GM12873 (cell line): ENCODE data around the gene EIF2A.

Source experiments
- TF ChIP-seq, protein P1 (sequence below): IDR thresholded peaks from 2 replicates; pipeline ENCODE4 v1.5.1; 2012; ENCODE audit warnings: low read depth, mild to moderate bottlenecking, moderate library complexity, low read length, control low read depth; ENCODE audit not compliant: insufficient read depth; ENCODE audit errors: missing control alignments

Gene EIF2A

DNA sequence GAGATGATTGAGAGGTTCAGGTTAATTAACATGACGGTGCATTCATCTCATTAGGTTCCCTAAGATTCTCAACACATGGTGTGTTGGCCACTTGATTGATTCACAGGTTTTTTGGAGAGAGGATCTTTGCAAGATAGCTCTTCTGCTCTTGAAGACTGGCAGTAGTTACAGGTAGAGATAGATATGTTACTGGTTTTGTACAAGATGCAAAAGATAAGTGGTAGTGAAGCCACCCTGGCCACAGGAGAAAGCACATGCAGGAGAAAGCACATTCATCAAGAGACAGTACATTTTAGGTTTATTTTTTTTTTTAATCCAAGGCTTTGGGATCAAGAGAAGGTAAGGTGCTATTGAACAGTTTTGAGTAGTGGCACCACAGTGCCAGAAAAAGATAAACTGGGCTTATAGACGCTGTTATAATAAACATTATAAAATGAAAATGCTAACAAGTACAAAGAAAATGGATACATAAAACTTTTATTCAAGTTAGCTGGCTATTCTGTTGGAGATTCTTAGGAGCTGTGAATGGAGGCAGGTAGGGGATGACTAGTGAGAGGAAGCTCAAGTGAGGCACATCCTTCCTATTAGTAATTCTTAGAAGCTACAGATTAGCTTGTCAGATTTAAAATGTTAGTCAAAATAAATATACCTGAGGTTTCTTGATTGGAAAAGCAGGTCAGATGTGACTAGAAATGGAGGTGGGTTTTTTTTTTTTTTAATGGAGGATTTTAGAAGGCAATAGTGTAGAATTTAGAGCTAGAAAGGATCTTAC, 67.3 kb downstream of the EIF2A start:
- TF ChIP-seq, protein P1, sequence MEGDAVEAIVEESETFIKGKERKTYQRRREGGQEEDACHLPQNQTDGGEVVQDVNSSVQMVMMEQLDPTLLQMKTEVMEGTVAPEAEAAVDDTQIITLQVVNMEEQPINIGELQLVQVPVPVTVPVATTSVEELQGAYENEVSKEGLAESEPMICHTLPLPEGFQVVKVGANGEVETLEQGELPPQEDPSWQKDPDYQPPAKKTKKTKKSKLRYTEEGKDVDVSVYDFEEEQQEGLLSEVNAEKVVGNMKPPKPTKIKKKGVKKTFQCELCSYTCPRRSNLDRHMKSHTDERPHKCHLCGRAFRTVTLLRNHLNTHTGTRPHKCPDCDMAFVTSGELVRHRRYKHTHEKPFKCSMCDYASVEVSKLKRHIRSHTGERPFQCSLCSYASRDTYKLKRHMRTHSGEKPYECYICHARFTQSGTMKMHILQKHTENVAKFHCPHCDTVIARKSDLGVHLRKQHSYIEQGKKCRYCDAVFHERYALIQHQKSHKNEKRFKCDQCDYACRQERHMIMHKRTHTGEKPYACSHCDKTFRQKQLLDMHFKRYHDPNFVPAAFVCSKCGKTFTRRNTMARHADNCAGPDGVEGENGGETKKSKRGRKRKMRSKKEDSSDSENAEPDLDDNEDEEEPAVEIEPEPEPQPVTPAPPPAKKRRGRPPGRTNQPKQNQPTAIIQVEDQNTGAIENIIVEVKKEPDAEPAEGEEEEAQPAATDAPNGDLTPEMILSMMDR = no peak

DNA sequence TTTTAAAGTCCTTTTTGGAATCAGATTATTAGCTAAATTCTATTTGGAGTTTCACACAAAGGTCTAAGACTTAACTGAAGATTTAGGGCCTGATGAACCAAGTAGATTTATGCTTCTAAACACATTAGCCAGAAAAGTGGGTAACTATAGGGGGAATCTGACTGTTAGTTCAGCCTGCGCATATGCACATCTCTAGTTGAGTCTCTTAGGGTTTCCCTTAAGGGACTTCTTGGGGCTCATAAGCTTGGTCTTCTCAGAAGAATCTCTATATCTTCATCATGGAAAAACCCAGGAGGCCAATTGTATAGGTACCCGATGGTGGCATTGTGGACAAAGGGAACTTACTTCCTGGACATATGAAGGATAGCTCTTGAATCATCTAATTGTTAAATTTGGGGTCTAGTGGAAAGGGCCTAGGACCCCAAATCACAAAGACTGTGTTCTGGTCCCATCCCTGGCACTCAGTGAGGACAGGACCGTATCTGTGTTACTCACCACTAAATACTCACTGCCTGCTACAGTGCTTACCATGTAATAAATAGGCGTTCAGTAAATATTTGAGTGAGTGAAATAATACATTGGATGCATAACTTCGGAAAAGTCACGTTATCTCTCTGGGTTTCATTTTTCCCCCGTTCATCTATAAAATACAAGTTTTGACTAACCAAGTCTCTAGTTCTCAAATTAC, 73.6 kb downstream of the EIF2A start:
- TF ChIP-seq, protein P1 = no peak

DNA sequence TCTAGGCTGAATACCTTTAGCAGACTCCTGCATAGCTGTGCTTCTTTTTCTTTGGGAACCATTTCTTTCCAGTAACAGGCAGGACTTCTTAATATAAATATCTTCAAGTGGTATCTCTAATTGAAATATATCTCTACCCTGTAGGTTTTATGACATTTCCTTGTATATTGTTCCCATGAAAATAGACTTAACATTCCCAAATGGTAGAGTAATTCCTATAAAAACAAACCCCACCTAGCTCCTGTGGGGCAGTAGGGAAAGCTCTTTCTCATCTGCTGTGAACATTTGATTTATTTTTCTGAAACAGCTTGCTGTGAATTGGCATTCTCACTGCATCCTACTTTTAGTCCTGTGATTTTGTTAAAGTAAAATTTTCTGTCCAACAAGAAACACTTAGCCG, 77.4 kb downstream of the EIF2A start:
- TF ChIP-seq, protein P1 = no peak

DNA sequence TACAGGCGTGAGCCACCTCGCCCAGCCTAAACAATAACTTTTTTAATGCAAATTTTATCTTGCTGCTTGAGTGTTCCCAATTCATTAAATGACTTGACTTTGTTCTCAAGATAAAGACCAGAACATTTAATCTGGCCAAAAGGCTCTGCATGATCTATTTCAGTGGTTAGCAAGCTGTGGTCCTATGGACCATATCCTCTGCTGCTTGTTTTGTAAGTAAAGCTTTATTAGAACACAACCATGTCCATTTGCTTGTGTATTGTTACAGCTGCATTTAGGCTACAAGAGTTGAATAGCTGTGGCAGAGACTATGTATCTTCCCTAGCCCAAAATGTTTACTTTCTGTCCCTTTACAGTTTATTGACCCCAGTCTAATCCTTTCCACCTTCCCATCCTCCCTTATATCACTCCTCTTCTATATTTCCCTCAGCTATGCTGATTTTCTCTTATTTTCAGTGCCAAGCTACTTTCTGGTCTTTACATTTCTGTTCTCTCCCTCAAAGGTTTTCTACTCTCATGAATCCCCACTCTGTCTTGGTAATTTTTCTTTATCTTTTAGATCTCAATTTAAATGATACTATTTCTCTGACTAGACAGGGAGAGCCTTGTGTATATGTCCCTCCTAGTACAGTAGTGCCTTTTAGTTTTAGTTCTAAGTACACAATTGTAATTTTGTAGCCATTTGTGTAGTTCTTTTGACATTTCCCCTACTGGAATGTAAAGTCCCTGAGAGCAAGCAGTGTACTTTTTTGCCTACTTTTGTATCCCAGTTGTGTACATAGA, 79.8 kb downstream of the EIF2A start:
- TF ChIP-seq, protein P1 = no peak

DNA sequence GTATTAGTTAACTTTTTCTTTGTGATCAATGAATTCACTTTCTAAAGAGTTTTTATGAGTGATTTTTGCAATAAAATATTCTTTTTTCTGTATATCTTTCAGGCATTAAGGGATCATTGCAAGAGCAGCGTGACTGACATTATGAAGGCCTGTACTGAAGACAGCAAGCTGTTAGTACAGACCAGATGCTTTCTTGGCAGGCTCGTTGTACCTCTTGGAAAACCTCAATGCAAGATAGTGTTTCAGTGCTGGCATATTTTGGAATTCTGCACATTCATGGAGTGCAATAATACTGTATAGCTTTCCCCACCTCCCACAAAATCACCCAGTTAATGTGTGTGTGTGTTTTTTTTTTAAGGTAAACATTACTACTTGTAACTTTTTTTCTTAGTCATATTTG, 81.0 kb downstream of the EIF2A start:
- TF ChIP-seq, protein P1 = no peak

DNA sequence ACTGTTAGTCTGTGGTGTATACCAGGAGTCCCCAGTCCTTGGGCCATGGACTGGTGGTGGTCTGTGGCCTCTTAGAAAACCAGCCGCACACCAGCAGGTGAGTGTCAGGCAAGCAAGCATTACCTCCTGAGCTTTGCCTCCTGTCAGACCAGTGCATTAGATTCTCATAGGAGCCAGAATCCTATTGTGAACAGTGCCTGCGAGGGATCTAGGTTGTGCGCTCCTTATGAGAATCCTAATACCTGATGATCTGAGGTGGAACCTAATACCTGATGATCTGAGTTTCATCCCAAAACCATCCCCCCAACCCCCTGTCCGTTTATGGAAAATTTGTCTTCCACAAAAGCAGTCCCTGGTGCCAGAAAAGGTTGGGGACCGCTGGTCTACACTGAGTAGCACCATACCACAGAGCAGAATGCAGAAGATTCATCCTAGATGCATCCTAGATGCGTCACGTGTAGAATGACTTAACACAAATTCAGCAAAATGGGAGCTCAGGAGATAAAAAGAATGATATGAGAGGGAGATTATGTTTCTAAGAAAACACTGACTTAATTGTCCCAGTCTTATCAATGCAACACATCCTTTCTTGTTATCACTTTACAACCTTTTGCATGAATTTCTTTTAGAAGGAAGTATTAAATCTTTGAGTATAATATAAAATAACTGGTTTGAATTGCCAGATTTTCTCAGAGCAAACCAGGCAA, 85.1 kb downstream of the EIF2A start:
- TF ChIP-seq, protein P1 = no peak

DNA sequence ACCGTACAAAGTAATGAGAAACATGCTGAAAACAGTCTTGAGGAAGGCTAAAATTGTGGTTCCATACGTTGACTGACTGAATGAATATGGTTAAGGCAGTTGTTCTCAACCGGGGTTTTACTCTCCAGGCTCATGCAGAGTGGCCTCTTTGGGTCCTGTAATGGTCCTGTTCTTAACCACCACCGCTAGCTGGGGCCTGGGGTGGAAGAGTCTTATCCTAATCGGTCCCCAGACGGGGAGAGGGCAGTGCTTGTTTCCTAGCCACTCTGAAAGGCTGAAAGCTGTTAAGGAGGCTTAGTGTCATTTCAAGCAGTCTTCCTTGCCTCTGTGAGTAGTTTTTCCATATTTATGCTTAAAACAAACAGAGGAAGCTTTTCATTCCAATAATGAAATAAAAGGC, 88.5 kb downstream of the EIF2A start:
- TF ChIP-seq, protein P1 = no peak
